IMR-90 (cell line): Measurements from ENCODE around the gene RER1. TPM values are rescaled to one million over a fixed set of nuclear protein-coding genes. Genes with fewer than 3 reads are reported as not detected.

Experiments
- ATAC-seq: fragments of 200-7000 bp; cut with Tn5 transposase; 2 replicates; pipeline ENCODE4 v1.9.1; 2020; ENCODE audit warnings: low read depth, mild to moderate bottlenecking, moderate library complexity
- BruUV-seq: library from RNA; stranded (reverse); fragments of 400-500 nt; replicated peaks from 2 replicates; lab custom pipeline; 2021; lab: Mats Ljungman, UMichigan
- CTCF ChIA-PET: fragments of 300-600 bp; formaldehyde crosslinking; extraction: SDS; loops from one replicate; lab custom pipeline; 2021; ENCODE audit warnings: antibody characterized with exemption; lab: Yijun Ruan, JAX
- POLR2A ChIA-PET: fragments of 300-600 bp; sonication (Branson Sonifier 250); formaldehyde crosslinking; loops from one replicate; lab custom pipeline; 2022; ENCODE audit warnings: antibody characterized with exemption; ENCODE audit not compliant: unreplicated experiment; lab: Charles Lee
- DNase-seq: peaks from one replicate; pipeline ENCODE4 v3.0.0; 2013
- H2AFZ ChIP-seq: replicated peaks from 2 replicates; pipeline ENCODE3; 2013; ENCODE audit warnings: low read length, mild to moderate bottlenecking; ENCODE audit not compliant: poor library complexity
- H2AK5ac ChIP-seq: 2 replicates; pipeline ENCODE4 v1.6.1; 2013; ENCODE audit warnings: low read depth, low read length, inconsistent platforms
- H2AK9ac ChIP-seq: replicated peaks from 2 replicates; pipeline ENCODE3; 2013; ENCODE audit warnings: mild to moderate bottlenecking, low read depth, low read length, moderate library complexity; ENCODE audit not compliant: poor library complexity
- H2BK120ac ChIP-seq: 2 replicates; pipeline ENCODE4 v1.6.1; 2013; ENCODE audit warnings: low read depth, low read length, inconsistent platforms
- H2BK15ac ChIP-seq: 3 replicates; pipeline ENCODE4 v1.6.1; 2013; ENCODE audit warnings: low read depth, low read length, inconsistent platforms
- H2BK20ac ChIP-seq: 2 replicates; pipeline ENCODE4 v1.6.1; 2013; ENCODE audit warnings: low read depth, mild to moderate bottlenecking, inconsistent platforms, low read length, moderate library complexity
- H2BK5ac ChIP-seq: 2 replicates; pipeline ENCODE4 v1.6.1; 2013; ENCODE audit warnings: mild to moderate bottlenecking, low read depth, low read length, inconsistent platforms; ENCODE audit not compliant: poor library complexity, severe bottlenecking
- H3K14ac ChIP-seq: replicated peaks from 2 replicates; pipeline ENCODE4 v1.6.1; 2013; ENCODE audit warnings: low read depth, low read length, inconsistent platforms
- H3K18ac ChIP-seq: 2 replicates; pipeline ENCODE4 v1.6.1; 2013; ENCODE audit warnings: low read depth, low read length, control low read depth
- H3K23ac ChIP-seq: 2 replicates; pipeline ENCODE4 v1.6.1; 2013; ENCODE audit warnings: low read depth, low read length, inconsistent platforms
- H3K27ac ChIP-seq: 2 replicates; pipeline ENCODE4 v1.5.1; 2013; ENCODE audit warnings: mild to moderate bottlenecking, control low read depth, low read length; ENCODE audit not compliant: insufficient read depth
- H3K27me3 ChIP-seq: 2 replicates; pipeline ENCODE4 v1.6.1; 2013; ENCODE audit warnings: low read length; ENCODE audit not compliant: control insufficient read depth, insufficient read depth
- H3K36me3 ChIP-seq: 2 replicates; pipeline ENCODE4 v1.6.1; 2013; ENCODE audit warnings: low read length, mixed read lengths; ENCODE audit not compliant: control insufficient read depth, insufficient read depth
- H3K4ac ChIP-seq: 2 replicates; pipeline ENCODE4 v1.6.1; 2013; ENCODE audit warnings: low read depth, low read length, inconsistent platforms
- H3K4me1 ChIP-seq: 2 replicates; pipeline ENCODE4 v1.6.1; 2013; ENCODE audit warnings: low read length, mixed read lengths; ENCODE audit not compliant: control insufficient read depth, insufficient read depth
- H3K4me2 ChIP-seq: 2 replicates; pipeline ENCODE4 v1.6.1; 2013; ENCODE audit warnings: low read depth, mild to moderate bottlenecking, control low read depth, low read length, moderate library complexity
- H3K4me3 ChIP-seq: 2 replicates; pipeline ENCODE4 v1.5.1; 2013; ENCODE audit warnings: low read depth, mild to moderate bottlenecking, control low read depth, low read length, moderate library complexity; ENCODE audit not compliant: insufficient read depth
- H3K56ac ChIP-seq: 2 replicates; pipeline ENCODE4 v1.6.1; 2013; ENCODE audit warnings: low read length, inconsistent platforms; ENCODE audit not compliant: insufficient read depth; ENCODE audit errors: extremely low read depth
- H3K79me1 ChIP-seq, 2 experiments: 2 replicates each; pipeline ENCODE4 v1.6.1; 2013; ENCODE audit warnings: low read length in 2 of 2, inconsistent platforms in 1 of 2, low read depth in 1 of 2
- H3K9ac ChIP-seq: 2 replicates; pipeline ENCODE4 v1.6.1; 2013; ENCODE audit warnings: low read depth, low read length, control low read depth
- H3K9me1 ChIP-seq: 2 replicates; pipeline ENCODE4 v1.6.1; 2013; ENCODE audit warnings: low read length, inconsistent platforms; ENCODE audit not compliant: insufficient read depth
- H3K9me3 ChIP-seq: 2 replicates; pipeline ENCODE4 v1.6.1; 2013; ENCODE audit warnings: low read length; ENCODE audit not compliant: control insufficient read depth, insufficient read depth
- H4K20me1 ChIP-seq: 2 replicates; pipeline ENCODE4 v1.6.1; 2013; ENCODE audit warnings: low read length, inconsistent platforms; ENCODE audit not compliant: insufficient read depth
- H4K5ac ChIP-seq: 2 replicates; pipeline ENCODE4 v1.6.1; 2013; ENCODE audit warnings: mild to moderate bottlenecking, low read depth, low read length, control low read depth
- H4K8ac ChIP-seq, 2 experiments: 2 replicates each; pipeline ENCODE4 v1.6.1; 2013; ENCODE audit warnings: low read depth in 2 of 2, low read length in 2 of 2, control low read depth in 1 of 2, inconsistent platforms in 1 of 2
- H4K91ac ChIP-seq: 2 replicates; pipeline ENCODE4 v1.6.1; 2013; ENCODE audit warnings: low read depth, low read length, inconsistent platforms; ENCODE audit not compliant: insufficient read depth
- BHLHE40 ChIP-seq: fragments of 150-350 bp; IDR thresholded peaks from 2 replicates; pipeline ENCODE4 v1.6.1; 2016; ENCODE audit warnings: mild to moderate bottlenecking, low read depth, low read length
- CEBPB ChIP-seq: IDR thresholded peaks from 2 replicates; pipeline ENCODE4 v1.6.1; 2012; ENCODE audit warnings: low read depth, low read length, improper control_type of control experiment
- CHD1 ChIP-seq: IDR thresholded peaks from 2 replicates; pipeline ENCODE4 v1.6.1; 2012; ENCODE audit warnings: low read depth, low read length, improper control_type of control experiment
- ELK1 ChIP-seq: fragments of 150-350 bp; IDR thresholded peaks from 2 replicates; pipeline ENCODE4 v1.6.1; 2016; ENCODE audit warnings: low read depth, mild to moderate bottlenecking, low read length, moderate library complexity, borderline replicate concordance
- FOS ChIP-seq: fragments of 150-350 bp; IDR thresholded peaks from 2 replicates; pipeline ENCODE4 v1.6.1; 2016; ENCODE audit warnings: low read depth, low read length
- MAFK ChIP-seq: IDR thresholded peaks from 2 replicates; pipeline ENCODE4 v1.6.1; 2012; ENCODE audit warnings: low read depth, low read length, improper control_type of control experiment
- MAZ ChIP-seq: IDR thresholded peaks from 2 replicates; pipeline ENCODE4 v1.6.1; 2012; ENCODE audit warnings: low read depth, mild to moderate bottlenecking, low read length, improper control_type of control experiment, moderate library complexity, borderline replicate concordance
- MXI1 ChIP-seq: IDR thresholded peaks from 2 replicates; pipeline ENCODE4 v1.6.1; 2012; ENCODE audit warnings: low read depth, mild to moderate bottlenecking, low read length, moderate library complexity, borderline replicate concordance
- NFE2L2 ChIP-seq: fragments of 150-350 bp; IDR thresholded peaks from 2 replicates; pipeline ENCODE4 v1.6.1; 2016; ENCODE audit warnings: low read depth, mild to moderate bottlenecking, low read length
- RAD21 ChIP-seq: IDR thresholded peaks from 2 replicates; pipeline ENCODE4 v1.6.1; 2012; ENCODE audit warnings: low read length, improper control_type of control experiment
- RCOR1 ChIP-seq: IDR thresholded peaks from 2 replicates; pipeline ENCODE4 v1.6.1; 2012; ENCODE audit warnings: mild to moderate bottlenecking, low read length, improper control_type of control experiment; ENCODE audit not compliant: insufficient replicate concordance
- RFX5 ChIP-seq: IDR thresholded peaks from 2 replicates; pipeline ENCODE4 v1.8.0; 2012; ENCODE audit warnings: low read depth, mild to moderate bottlenecking, low read length, moderate library complexity
- SMC3 ChIP-seq: fragments of 150-350 bp; IDR thresholded peaks from 2 replicates; pipeline ENCODE4 v1.6.1; 2016; ENCODE audit warnings: low read depth, mild to moderate bottlenecking, antibody characterized with exemption, low read length, moderate library complexity
- USF2 ChIP-seq: fragments of 150-350 bp; IDR thresholded peaks from 2 replicates; pipeline ENCODE4 v1.6.1; 2017; ENCODE audit warnings: mild to moderate bottlenecking, antibody characterized with exemption, low read length, low read depth
- WGBS, 2 experiments: methylation state at CpG; one replicate each; pipeline versions ENCODE4 v1.1.5 to v1.1.7; 2013; ENCODE audit warnings: missing lambda C conversion rate in 2 of 2; ENCODE audit not compliant: insufficient read length in 1 of 2; ENCODE audit errors: extremely low coverage in 2 of 2; 5-methylcytosine and 5-hydroxymethylcytosine counted together
- dilution Hi-C: fragments of 300-500 bp; cut with HindIII; formaldehyde crosslinking; loops from one replicate; pipeline ENCODE4 v1.14.3; 2018; ENCODE audit warnings: low sequenced_read_pairs; ENCODE audit not compliant: unreplicated experiment
- in situ Hi-C: fragments of 300-500 bp; cut with MboI; formaldehyde crosslinking; loops from 3 replicates; pipeline ENCODE4 v1.14.3; 2019; ENCODE audit warnings: low sequenced_read_pairs, inconsistent platforms, mixed read lengths
- intact Hi-C: fragments of 100-400 bp; cut with micrococcal nuclease; formaldehyde crosslinking; loops from 2 replicates; pipeline ENCODE4 v1.10.0; 2022
- polyA plus RNA-seq, 3 experiments: library from polyadenylated mRNA; depleted of rRNA; stranded (reverse); fragments of >200 nt; gene quantifications; 2 replicates each; pipeline ENCODE4 v1.2.3, GENCODE V29; 2012; ENCODE audit warnings: low replicate concordance in 1 of 3
- total RNA-seq: library from RNA; depleted of rRNA; stranded (reverse); fragments of >200 nt; gene quantifications from 2 replicates; pipeline ENCODE4 v1.2.3, GENCODE V29; 2012
- TF ChIP-seq, protein P1 (sequence below): conservative IDR thresholded peaks from 2 replicates; pipeline ENCODE4 v1.5.1; 2012; ENCODE audit warnings: mild to moderate bottlenecking, low read depth, low read length, improper control_type of control experiment

RER1 gene
- total and polyA plus RNA-seq, 2 of the 4 experiments (the other 2 are of a cell fraction), result 47.1 to 240 TPM

GRCh38 chr1:2411801-2412394 lies 20.3 kb downstream of the RER1 start:
- Histone ChIP-seq H3K4me3 (peak overlapping the region; percentile 95), H4K20me1 (no peaks in the 10 kb centered on the region), H4K5ac (peak overlapping the region; percentile 75), H3K9me3 (no peaks in the 10 kb centered on the region), H3K9ac (peak overlapping the region; percentile 85), H3K18ac (no peak overlapping the region), H3K56ac (peak overlapping the region; percentile 9; the same call in 1 of the 2 replicates), H2AK9ac (peak overlapping the region; percentile 99), H3K4ac (peak overlapping the region; percentile 86), H3K4me1 (peaks cover 12% of the 10 kb centered on the region), H4K8ac (peak overlapping the region; percentile 87), H2AK5ac (peak overlapping the region; percentile 57), H3K9me1 (no peaks in the 10 kb centered on the region), H2AFZ (peak overlapping the region; percentile 100), H4K91ac (peak overlapping the region; percentile 84), H2BK20ac (no peak overlapping the region), H3K27me3 (no peaks in the 10 kb centered on the region), H3K14ac (peak overlapping the region; percentile 59), H2BK5ac (peak overlapping the region; percentile 89), H3K23ac (no peak overlapping the region; the same call in 1 of the 2 replicates), H2BK120ac (no peak overlapping the region), H3K27ac (peak overlapping the region; percentile 76), H3K79me1 (peaks cover 11 to 34% of the 10 kb centered on the region in 2 experiments), H3K36me3 (peaks cover 16% of the 10 kb centered on the region), H2BK15ac (no peak overlapping the region), H3K4me2 (peak overlapping the region; percentile 86)
- ChIA-PET CTCF (no interaction called here), POLR2A (no interaction called here)
- DNase-seq, result no peak
- whole genome bisulfite sequencing, 2 experiments, result 15% methylated on average over 20 of the region's 38 CpGs; no CpG with 5 or more reads in 1 of the 2 experiments
- intact Hi-C loops (loop anchor here (5.0 to 10.0 kb wide), 3 partner anchors 115 to 903 kb away; partner anchors contain the start of gene PANK4), dilution Hi-C loops (no loop called here), in situ Hi-C loops (loop anchor here (5.0 to 25.0 kb wide), 3 partner anchors 130 to 1010 kb away; no protein-coding TSS in a partner anchor)
- ATAC-seq, result peak; percentile 40
- BruUV-seq, result no TSS peak
- TF ChIP-seq CEBPB (no peak), RFX5 (no peak), BHLHE40 (no peak), MAZ (no peak), MAFK (no peak), CHD1 (no peak), MXI1 (no peak), USF2 (no peak), ELK1 (no peak), NFE2L2 (no peak), SMC3 (no peak), FOS (no peak), RCOR1 (no peak), RAD21 (no peak)
- TF ChIP-seq, protein P1, sequence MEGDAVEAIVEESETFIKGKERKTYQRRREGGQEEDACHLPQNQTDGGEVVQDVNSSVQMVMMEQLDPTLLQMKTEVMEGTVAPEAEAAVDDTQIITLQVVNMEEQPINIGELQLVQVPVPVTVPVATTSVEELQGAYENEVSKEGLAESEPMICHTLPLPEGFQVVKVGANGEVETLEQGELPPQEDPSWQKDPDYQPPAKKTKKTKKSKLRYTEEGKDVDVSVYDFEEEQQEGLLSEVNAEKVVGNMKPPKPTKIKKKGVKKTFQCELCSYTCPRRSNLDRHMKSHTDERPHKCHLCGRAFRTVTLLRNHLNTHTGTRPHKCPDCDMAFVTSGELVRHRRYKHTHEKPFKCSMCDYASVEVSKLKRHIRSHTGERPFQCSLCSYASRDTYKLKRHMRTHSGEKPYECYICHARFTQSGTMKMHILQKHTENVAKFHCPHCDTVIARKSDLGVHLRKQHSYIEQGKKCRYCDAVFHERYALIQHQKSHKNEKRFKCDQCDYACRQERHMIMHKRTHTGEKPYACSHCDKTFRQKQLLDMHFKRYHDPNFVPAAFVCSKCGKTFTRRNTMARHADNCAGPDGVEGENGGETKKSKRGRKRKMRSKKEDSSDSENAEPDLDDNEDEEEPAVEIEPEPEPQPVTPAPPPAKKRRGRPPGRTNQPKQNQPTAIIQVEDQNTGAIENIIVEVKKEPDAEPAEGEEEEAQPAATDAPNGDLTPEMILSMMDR, result no peak
